Measurements from ENCODE around the gene GPRIN1.

DNA sequence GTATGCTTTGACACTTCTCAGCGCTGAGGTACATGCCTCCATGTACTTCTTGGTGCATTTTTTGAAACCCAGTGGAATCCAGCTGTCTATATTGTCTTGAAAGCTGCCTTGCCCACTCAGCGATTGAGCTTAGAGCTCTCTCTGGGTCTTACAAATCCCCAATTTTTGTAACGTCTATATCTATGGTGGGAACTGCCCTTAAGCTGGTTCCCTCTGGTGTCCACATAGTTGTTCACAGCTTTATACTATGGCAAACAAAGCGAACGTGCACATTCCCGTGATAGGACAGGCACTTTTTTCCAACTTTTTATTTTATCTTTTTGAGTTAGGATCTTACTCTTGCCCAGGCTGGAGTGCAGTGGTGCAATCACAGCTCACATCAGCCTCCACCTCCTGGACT is 39.9 kb downstream of the GPRIN1 start:
- TF ChIP-seq, protein P1, sequence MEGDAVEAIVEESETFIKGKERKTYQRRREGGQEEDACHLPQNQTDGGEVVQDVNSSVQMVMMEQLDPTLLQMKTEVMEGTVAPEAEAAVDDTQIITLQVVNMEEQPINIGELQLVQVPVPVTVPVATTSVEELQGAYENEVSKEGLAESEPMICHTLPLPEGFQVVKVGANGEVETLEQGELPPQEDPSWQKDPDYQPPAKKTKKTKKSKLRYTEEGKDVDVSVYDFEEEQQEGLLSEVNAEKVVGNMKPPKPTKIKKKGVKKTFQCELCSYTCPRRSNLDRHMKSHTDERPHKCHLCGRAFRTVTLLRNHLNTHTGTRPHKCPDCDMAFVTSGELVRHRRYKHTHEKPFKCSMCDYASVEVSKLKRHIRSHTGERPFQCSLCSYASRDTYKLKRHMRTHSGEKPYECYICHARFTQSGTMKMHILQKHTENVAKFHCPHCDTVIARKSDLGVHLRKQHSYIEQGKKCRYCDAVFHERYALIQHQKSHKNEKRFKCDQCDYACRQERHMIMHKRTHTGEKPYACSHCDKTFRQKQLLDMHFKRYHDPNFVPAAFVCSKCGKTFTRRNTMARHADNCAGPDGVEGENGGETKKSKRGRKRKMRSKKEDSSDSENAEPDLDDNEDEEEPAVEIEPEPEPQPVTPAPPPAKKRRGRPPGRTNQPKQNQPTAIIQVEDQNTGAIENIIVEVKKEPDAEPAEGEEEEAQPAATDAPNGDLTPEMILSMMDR (tag by site-specific recombination; IDR thresholded peaks at IDR 0.05), result no peak
- TF ChIP-seq ZBTB21 (tag by site-specific recombination; IDR thresholded peaks at IDR 0.05), result no peak
- TF ChIP-seq BCL11A (tag by site-specific recombination; IDR thresholded peaks at IDR 0.05; ENCODE audit: low read depth), result no peak
- TF ChIP-seq ZXDB (tag by site-specific recombination; IDR thresholded peaks at IDR 0.05), result no peak
- TF ChIP-seq, protein P2, sequence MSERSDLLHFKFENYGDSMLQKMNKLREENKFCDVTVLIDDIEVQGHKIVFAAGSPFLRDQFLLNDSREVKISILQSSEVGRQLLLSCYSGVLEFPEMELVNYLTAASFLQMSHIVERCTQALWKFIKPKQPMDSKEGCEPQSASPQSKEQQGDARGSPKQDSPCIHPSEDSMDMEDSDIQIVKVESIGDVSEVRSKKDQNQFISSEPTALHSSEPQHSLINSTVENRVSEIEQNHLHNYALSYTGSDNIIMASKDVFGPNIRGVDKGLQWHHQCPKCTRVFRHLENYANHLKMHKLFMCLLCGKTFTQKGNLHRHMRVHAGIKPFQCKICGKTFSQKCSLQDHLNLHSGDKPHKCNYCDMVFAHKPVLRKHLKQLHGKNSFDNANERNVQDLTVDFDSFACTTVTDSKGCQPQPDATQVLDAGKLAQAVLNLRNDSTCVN (tag by site-specific recombination; optimal IDR thresholded peaks at IDR 0.05), result no peak
- no peak for TF ChIP-seq ZBTB7A (tag by site-specific recombination; IDR thresholded peaks at IDR 0.05; ENCODE audit: low read depth)
- TF ChIP-seq ZNF514 (tag by site-specific recombination; IDR thresholded peaks at IDR 0.05), result no peak
- TF ChIP-seq, protein P3, sequence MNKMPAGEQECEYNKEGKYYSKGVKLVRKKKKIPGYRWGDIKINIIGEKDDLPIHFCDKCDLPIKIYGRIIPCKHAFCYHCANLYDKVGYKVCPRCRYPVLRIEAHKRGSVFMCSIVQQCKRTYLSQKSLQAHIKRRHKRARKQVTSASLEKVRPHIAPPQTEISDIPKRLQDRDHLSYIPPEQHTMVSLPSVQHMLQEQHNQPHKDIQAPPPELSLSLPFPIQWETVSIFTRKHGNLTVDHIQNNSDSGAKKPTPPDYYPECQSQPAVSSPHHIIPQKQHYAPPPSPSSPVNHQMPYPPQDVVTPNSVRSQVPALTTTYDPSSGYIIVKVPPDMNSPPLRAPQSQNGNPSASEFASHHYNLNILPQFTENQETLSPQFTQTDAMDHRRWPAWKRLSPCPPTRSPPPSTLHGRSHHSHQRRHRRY (tag by site-specific recombination; IDR thresholded peaks at IDR 0.05), result no peak
